HG03196 (cell line): ENCODE results near the gene ST3GAL5.

Source experiments
- ATAC-seq: cut with Tn5 transposase; IDR thresholded peaks from one replicate; pipeline ENCODE4 v1.9.1; 2021; ENCODE audit not compliant: unreplicated experiment

Gene ST3GAL5

DNA sequence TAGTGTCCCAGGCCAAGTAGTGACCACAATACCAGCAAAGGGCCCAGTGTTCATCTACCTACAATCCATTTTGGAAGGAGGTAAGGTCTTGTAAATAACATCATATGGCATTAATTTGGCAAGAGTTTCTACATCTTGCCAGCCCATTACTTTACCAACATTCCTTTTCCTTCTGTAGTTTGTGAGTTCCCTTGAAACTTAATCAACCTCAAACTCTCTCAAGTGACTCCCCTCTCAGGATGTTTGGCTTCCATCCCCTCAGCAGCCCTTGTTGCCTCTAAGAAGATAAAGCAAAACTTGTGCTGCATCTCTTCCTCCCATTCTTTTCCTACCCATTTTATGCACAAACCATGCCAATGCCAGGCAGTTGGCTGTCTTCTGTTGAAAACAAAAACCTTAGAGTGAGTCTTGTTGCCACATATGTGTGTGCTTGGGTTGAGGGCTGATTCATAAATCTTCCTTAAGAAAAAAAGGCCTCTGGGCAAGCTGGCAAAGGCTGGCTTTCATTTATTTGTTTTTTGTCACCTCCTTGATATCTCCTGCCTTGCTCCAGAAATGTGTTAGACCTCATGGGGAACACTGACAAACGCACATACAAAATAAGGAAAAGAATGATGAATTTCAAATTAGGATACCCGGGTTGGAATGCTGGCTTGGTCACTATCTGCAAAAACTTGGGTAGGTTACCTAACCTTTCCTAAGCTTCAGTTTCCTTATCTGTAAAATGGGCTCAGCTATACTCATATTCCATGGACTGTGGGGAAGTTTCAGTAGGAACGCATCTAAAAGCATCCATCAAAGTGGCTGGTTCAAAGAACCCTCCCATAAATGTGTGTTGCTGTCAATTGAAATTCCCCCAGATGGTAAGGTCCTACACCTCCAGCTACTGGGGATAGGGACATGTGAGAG lies 29.4 kb upstream of the ST3GAL5 start:
- ATAC-seq: no peak

DNA sequence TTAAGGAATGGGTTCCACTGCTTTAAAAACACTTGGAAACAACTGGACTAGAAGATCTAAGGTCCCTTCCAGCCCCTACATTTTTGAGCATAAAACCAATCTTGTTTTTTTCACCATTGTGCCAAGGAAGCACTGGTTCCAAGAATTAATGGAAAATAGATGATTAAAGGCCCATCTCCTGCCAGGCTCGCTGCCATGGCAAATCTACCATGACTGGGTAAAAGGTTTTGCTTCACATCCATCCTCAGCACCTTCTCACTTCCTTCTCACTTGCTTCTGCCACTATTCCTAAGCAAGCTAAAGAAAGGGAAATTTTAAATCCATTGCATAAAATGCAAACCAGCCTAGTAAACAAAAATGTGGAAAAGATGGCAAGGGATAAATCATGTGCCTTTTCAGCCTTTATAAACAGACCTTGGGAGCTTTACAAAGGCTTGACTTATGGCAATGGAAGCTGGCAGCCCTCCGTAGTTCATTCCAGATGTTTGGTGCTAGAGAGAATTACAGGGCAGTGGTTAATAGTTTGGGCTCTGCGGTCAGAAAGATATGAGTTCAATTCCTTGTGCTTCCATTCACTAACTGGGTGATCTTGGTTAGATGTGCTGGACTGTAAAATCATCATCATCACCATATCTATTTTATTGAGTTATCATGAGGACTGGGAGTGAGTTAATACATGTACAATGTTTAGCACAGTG lies 27.0 kb upstream of the ST3GAL5 start:
- no peak for ATAC-seq

DNA sequence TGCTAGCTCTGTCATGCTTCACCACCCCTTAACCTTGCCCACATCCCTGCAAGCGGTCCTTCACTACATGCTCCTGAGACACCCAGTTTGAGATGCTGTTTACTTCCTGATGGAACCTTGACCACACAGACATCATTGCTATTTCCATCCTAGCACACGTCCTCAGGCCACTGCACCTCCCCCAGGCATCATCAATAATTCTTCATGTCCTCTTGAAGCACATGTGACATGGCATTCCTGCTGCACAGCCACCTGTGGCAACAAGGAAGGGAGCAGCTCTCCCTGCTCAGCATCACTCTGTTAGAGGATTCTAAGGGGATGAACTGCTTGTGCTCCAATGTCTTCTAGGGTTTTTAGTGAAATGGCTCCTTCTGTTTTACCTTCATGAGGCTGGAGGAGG lies 26.1 kb upstream of the ST3GAL5 start:
- ATAC-seq: no peak

DNA sequence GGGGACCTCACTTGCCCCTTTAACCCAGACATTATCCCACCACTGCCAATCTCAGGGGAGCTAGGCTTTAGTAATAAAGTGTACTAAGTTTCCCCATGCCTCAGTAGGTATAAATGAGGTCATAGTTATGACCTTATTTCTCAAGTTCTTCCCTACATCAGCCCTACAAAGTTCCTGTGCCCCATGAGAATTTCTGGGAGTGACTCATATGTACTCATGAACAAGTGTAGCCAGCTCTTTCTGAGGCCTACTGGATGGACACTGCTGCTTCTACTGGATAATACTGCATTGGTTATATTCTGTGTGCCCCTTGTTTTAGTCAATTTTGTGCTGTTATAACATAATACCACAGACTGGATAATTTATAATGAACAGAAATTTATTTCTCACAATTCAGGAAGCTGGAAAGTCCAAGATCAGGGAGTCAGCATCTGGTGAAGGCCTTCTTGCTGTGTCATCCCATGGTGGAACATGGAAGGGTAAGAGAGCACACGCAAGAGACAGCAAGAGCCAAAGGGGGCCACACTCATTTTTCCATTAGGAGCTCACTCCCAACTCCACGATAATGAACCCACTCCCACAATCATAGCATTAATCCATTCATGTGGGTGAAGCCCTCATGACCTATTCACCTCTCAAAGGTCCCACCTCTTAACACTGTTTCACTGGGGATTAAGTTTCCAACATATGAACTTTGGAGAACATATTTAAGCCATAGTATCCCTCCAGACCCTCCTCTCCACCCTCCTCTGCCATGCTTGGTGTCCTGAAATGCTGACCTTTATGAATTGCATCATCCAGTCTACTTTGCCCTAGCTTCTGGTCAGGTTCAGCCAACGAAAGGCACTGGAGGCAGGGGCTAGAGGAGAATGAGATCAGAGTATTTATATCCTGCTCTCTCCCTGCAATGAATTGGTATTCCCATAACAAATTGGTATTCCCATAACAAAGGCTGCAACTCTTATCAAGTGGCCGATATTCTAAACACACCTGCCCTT lies 25.4 kb upstream of the ST3GAL5 start:
- no peak for ATAC-seq

DNA sequence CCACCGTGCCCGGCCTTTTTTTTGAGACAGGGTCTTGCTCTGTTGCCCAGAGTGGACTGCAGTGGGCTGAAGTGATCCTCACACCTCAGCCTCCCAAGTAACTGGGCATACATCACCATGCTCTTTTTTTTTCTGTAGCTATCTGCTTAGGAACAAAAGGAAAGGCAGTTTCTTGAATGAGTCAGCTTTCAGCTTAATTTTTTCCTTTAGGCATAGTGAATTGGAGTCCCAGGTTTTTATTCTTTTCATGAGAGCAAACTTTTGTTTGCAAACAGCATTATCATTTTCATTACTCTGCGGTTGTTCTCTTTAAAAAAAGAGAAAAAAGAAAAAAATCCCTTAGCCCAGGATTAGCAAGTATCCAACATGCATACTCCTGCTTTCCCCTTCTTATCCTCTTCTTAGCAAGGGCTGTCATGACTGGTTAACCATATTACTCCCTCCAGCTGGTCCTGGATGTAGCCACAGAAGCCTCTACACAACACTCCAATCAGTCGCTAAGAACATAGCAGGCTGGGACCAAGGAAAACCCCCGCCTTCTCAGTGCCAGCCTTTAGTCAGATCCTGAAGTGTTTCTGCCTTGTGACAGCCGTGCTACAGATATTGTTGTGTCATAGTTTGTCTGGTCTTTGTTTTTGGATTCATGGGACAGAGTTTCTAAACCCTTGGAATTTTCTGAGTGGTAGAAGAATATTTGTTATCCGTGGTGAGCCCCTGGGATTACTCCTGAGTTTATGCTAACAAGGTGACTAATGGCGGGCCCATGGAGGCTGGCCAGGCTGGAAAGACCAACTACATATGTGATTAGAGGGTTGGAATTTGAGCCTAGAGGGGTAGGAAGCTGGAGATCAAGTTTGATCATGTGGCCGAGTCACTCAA lies 23.3 kb upstream of the ST3GAL5 start:
- ATAC-seq: no peak

DNA sequence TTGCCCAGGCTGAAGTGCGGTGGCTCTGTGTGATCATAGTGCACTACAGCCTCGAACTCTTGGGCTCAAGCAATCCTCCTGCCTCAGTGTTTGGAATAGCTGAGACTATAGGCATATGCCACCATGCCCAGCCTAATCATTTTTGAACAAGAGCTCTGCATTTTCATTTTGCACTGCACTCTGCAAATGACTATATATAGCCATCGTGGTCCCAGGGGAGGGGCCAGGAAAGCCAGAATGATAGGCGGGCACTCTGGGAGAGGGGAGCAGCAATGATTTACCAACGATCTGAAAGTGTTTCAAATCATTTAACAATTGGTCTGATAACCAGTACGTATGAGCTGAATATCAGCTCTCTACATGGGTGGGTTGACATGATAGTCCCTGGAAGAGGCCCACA lies 22.3 kb upstream of the ST3GAL5 start:
- ATAC-seq: no peak

DNA sequence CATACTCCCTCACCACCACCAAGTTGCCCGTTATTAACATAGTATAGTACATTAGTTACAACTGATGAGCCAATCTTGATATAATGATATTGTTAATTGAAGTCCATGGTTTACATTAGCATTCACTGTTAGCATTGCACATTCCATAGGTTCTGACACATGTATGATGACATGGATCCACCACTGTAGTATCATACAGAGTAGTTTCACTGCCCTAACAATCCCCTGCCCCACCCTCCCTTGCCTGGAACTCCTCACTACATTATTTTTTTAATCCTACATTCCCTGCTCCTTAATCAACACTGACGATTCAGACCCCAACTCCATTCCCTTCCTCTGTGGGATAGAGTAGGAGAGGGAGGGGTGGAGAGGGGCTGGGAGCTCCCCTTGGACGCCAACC lies 20.2 kb upstream of the ST3GAL5 start:
- ATAC-seq: no peak

DNA sequence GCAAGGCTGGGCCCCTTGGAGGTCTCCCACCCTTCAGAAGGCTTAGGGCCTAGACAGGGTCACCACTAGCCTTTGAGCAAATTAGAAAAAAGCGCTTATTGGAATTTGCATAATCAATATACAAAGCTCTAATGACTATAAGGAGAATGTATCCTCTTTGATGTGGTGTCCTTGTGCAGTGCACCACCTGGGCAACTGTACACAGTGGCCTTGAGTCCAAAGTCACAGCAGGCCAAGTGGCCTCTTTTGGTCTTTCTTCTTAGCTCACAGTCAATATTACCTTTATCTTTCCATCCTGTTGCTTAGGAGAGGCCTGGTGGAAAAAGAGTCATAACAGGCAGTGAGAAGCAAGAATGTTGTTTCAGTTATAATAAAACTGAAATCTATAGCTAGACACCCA lies 19.7 kb upstream of the ST3GAL5 start:
- no peak for ATAC-seq

DNA sequence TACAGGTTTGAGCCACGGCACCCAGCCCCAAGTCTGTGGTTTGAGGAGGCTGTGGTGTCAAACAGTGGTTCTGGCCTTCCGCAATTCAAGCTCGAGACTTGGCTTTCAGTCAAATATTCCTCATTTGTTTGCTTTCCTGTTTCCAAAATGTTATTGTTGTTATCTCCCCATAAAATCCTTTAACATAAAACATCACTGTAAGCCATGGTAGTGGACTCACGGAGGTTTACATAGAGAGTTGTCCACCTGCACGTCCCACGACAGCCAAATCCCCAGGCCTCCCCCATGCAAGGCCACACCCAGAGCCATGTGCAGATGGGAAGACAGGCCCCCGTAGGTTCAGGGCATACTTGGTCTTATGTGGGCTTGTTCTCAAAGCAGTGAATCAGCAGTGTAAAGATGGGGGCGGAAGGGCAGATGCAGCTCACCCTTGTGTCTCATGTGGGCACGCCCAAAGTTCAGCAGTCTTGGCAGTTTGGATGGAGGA lies 18.9 kb upstream of the ST3GAL5 start:
- ATAC-seq: no peak

DNA sequence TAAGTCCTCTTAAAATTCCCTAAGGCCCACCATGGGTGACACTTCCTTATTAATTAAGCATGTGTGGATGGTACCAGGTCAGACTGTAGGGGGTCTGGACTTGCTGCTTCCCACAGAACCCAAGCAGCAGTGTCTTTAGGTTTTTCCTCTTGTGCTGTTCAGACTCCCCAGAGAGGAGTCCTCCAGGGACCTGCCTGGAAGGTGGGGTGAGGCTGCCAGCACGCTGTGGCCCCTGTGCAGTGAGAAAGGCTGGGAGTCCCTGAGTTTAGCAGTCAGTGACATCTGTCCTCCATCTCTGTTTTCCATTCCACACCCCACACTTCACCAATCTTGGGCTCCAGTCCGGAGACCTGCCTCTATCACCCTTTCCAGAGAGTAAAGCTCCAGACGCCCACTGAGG lies 18.0 kb upstream of the ST3GAL5 start:
- ATAC-seq: no peak

DNA sequence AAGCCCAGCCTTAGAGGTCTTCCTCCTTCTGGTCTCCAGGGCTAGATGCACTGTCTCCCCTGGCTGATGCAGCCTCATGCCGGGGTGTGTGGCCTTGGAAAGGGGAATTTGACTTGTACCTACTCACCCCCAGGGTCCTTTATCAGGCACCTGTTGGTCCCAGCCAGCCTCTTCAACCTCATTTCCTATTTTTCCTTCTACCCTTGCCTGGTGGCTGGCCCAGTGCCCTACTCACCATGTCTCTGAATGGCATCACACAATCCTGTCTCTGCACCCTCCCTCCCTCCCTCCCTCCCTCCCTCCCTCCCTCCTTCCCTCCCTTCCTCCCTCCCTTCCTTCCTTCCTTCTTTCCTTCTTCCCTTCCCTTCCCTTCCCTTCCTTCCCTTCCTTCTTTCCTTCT lies 17.1 kb upstream of the ST3GAL5 start:
- no peak for ATAC-seq

DNA sequence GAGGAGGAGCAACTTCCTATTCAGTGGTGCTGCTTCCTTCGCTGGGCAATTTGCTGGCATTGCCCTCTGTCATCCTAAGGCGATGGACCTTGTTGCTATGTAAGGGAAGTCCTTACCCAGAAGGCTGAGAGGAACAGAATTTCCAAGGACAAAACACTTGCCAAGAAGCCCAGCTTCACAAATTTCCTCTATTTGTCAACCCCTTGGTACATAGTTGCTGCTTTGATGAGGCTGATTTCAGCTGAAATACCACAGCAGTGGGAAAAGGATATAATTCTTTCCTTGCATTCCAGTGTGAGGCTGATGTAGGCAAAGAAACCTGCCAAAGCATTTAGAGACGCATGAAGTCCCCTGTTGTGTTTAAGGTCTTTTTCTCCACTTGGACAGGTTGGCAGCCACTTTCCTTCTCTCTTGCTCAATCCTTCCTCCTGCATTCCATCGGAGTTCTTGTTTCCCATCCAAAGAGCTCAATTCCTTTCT lies 16.4 kb upstream of the ST3GAL5 start:
- ATAC-seq: no peak

DNA sequence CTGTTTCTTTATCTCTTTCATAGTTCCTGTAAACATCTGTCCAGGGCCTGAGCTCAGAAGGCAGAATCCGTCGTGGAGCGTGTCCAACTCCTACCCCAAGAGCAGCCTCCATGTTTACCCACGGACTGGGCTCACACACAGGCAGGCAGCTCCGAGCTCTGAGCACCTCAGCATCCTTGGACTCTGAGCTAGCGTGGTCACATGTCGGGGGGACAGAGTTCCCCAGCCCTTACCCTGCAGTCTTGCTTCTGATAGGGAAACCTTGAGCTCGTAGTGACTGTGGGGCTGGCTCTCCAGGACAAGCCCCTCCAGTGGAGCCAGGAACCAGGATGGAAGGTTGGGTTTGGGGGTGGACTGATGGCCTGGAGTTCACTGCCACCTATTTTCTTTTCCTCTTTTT lies 15.1 kb upstream of the ST3GAL5 start:
- no peak for ATAC-seq

DNA sequence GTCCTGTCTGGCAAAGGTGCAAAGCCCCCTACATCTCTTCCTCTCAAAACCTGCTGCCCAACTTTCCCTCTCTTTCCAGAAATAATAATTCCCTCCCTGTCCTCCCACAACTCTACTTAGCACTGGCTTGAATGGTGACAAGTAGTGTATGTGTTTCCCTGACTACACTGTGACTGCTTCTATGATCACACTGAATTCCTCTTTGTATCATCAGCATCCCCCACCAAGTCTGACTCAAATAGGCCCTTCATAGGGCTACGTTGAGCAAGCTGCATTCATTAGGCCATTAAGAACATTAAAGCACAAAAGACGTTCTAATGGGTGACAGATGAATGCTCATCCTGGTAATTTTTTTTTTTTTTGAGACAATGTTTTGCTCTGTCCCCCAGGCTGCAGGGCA lies 13.7 kb upstream of the ST3GAL5 start:
- no peak for ATAC-seq

DNA sequence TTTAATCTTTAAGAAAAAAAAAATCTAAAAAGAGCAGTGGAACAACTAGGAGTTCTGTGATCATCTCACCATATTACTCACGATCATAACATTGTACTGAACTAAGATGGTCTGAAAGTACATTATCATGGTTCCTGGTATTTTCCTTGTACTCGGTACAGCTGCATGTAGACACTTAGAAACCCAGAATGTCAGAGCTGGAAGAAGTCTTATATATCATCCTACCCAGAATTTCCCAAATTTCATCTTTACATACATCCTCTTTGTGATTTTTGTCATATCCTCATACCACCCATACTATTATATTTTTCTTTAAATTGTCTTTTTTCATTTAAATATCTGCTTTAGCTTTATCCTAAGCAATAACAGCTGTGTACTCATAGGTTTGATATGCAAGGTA lies 12.4 kb upstream of the ST3GAL5 start:
- ATAC-seq: no peak

DNA sequence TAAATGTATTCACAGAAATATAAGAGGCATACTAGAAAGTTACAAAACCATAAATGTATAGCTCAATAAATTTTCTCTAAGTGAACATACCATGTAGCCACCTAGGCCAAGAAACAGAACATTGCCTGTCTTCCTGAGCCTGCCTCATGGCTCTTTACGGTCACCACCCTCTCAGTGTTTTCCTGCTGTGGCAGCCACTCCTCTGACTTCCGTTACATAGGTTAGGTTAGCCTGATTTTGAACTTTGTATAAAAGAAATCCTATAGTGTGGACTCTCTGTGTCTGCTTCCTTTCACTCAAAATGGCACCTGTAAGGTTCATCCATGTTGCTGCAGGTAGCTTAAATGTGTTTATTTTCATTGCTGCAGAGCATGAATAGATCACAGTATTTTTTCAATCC lies 11.6 kb upstream of the ST3GAL5 start:
- no peak for ATAC-seq

DNA sequence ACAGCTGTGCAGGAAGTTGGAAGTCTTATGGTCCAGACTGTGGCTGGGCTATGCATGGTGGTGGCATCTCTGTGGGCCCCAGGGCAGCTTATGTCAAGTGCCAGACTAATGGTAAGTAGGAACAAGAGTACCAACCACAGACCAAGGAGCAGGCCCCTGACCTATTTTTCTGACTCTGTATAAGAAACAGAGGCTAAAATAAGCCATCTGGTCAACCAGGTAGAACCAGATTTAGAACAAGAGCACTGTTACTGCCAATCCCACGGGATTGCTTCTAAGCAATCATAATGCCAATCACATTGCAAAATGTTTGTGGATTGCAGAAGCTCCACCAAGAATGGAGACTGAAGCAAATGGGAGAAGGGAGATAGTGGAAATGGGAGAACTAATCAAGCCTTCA lies 11.1 kb upstream of the ST3GAL5 start:
- no peak for ATAC-seq

DNA sequence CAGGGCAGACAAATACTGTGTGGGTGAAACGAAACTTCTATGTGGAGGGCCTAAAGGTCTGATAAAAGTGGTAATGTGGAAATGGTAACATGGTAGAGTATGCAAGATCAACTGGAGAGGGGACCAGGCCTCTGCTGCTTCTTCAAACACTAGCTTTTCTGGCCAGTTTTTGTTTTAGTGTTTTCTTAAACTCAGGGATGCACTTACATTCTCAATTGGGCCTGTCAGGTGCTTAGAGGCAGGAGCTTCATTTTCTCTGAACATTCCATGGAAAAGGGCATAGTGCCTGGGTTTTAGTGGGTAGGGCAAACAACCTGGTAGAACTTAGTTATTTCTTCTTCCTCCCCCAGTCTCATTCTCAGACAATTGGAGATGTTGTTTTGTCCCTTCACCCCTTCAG lies 10.5 kb upstream of the ST3GAL5 start:
- no peak for ATAC-seq

DNA sequence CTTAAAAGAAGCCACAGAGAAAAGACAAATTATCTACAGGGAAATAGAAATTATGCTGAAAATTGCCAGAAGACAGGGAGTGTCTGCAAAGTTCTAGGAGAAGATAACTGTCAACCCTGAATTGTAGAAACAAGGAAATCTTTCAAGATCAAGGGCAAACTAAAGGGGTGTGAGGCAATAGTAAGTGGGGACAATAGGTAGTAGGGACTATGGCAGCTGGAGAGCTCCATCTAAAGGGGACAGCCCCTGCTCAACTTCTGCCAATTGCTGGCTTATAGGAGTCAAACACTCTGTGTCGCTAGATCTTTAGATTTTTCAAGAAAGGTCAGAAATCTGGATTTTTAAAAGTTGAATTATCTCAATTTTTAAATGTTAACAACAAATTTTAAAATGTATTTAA lies 10.1 kb upstream of the ST3GAL5 start:
- ATAC-seq: no peak
